HG03439 (cell line): Measurements from ENCODE around the gene TBC1D12.
A peak's percentile ranks its signal among the peaks of the same experiment; 100 is the strongest.
"Not testable (repeated sequence)": the region's sequence is repeated elsewhere in the genome, so short reads cannot be mapped to it uniquely, and the experiment has no call there.

Experiments
- ATAC-seq: cut with Tn5 transposase; IDR thresholded peaks from one replicate; pipeline ENCODE4 v1.9.1; 2021; ENCODE audit warnings: mild to moderate bottlenecking, moderate library complexity; ENCODE audit not compliant: unreplicated experiment

The TBC1D12 gene

GRCh38 chr10:94402204-94402842, at the start of gene TBC1D12:
TBC1D12 (plus strand) TSS chr10:94402541; CDS start chr10:94402614, 73 bp downstream.
- ATAC-seq = peak; percentile 73

DNA sequence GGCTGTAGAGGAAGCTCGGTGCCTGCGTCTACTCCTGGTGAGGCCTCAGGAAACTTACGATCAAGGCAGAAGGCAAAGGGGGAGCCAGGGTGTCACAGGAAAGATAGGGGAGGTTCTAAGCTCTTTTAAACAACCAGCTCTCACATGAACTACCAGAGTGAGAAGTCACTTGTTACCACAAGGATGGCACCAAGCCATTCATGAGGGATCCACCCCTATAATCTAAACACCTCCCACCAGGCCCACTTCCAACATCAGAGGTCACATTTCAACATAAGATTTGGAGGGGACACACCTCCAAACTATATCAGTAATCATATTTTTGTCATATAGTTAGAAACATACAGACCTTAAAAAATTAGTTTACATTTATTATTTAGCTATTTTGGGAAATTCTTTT, 49.0 kb upstream of the TBC1D12 start:
- ATAC-seq = no peak

GRCh38 chr10:94355841-94356240, 46.5 kb upstream of the TBC1D12 start:
- no peak for ATAC-seq

DNA sequence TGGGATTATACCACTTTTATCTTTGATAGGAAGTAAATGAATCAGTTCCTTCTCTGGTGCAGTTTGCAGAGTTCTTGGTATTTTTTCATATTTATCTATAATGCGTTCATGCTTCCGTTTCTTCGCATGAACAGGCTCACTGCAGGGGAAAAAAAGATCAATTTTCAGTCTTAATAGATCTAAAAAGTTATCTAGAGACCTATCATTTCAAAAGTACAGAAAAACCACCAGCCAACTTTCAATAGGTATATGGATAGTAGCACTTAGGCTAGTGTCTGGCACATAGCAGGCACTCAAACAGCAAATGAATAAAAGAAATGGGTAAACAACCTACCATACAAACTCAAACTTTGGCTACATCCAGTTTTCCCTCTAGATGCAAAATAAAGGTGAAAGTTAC, 45.1 kb upstream of the TBC1D12 start:
- ATAC-seq = no peak

- ATAC-seq = no peak
These were observed 43.9 kb upstream of the TBC1D12 start for GRCh38 chr10:94358480-94358879.

- no peak for ATAC-seq
These were observed 41.1 kb upstream of the TBC1D12 start for GRCh38 chr10:94361171-94361794.

DNA sequence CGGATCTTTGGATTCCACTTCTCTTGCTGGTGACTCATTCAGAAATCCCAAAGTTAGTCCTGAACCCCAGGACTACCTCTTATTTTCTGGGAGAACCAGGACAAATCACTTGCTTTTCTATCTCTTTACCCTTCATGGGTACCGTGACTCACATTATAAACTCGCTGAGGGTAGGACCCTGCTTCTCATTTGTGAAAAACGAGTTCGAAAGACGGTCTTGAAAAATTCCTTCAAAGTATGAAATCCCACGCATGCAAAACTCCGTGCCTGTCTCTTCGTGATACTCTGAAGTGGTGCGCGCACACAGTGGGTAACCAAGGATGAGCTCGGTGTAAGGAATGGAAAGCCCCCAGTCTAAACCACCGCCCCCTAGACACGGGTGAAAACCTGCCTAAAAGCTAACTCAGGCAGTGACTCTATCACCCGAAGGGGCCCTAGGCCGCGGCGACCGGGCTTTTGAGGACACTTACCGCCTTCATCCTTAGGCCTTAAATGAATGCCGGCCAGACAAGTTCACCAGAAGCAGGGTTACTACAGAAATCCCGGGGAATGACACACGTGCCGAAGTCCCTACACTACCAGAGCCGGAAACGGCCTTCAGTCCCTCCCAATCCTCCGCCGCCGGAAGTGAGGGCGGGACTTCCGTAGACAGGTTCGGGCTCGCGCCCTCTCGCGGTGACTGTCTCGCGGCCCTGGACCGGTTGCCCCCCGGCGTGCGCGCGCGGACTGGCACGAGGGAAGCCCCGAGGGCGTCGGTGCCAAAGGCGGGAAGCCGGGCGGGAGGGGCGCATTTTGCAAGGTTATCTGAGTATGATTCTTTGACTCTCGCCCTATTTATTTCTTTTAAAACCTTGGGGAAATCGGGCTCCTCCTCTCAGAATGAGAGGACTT, 39.7 kb upstream of the TBC1D12 start, which contains the start of gene NOC3L:
TSS of gene NOC3L (minus strand) at position 580 of the 891 bp plus-strand sequence. CDS start at position 479, 101 bp downstream.
- peak; percentile 98 for ATAC-seq

- peak; percentile 18 for ATAC-seq
These were observed 39.1 kb upstream of the TBC1D12 start for GRCh38 chr10:94363251-94363565.

DNA sequence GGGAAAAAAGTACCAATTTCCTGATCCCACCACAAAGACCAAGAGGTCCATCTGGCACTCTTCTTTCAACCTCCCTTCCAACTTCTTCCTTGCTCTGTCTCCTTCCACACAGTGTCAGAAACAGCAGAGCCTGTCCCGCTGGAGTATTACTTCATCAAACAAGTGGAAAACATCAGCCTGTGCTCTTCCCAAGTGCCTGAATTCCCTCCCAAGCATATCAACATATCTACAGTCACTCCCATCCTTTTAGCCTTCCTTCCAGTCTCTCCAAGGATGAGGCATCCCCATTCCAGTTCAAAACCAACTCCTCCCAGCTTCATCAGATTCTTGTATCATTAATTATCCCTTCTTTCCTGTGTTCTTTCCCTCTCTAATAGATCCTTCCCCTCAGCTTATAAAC, 37.9 kb upstream of the TBC1D12 start:
- no peak for ATAC-seq

DNA sequence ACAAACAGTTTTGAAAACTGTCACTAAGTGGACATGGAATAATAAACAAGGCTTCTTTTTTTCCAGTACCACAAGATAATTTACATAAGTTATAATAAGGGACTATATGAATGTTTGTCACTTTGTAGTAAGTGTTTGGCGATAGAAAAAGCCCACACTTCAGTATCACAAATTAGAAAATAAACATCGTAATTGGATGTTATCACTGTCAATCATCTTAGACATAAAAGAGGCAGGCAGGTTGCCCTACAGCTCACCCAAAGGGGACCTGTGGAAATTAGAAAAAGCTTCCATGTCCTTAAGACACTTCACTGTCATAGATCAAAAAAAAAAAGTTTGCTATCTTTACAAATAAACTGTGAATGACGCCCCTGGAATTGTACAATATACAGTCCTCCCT, 36.0 kb upstream of the TBC1D12 start:
- no peak for ATAC-seq

DNA sequence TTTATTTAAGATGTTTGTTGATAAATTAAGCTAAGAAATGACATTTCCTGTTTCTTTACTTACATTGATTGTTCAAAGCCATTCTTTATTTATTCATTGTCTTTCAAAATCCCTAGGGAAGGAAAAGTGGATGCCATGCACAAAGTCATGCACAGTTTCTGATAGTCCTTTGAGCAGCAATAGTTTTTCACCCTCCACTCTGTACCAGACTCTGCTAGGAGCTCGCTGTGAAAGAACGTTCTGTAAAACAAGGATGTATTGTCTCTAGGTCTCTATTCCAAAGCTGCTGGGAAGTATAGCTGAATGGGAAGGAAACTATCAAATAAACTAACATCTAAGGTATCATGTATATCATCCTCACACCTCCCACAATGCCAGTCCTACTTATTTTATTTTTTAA, 31.8 kb upstream of the TBC1D12 start:
- ATAC-seq = no peak

- no peak for ATAC-seq
These were observed 27.0 kb upstream of the TBC1D12 start for GRCh38 chr10:94375374-94375773.

DNA sequence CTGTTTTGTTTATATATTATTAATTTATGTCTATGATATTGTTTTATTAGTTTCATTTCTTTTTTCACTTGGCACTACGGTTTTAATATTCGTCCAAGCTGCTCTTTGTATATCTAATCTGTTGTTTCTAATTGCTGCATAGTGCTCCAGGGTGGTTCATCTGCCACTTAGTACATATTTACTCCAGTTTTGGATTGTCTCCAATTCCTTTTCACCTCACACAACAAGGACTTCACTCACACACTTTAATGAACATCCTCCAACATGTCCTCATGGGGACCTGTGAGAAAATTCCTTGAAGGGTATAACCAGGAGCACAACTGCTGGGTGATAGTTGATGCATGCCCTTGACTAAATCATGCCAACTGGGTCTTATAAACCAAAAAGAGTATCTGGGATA, 25.5 kb upstream of the TBC1D12 start:
- ATAC-seq = no peak

DNA sequence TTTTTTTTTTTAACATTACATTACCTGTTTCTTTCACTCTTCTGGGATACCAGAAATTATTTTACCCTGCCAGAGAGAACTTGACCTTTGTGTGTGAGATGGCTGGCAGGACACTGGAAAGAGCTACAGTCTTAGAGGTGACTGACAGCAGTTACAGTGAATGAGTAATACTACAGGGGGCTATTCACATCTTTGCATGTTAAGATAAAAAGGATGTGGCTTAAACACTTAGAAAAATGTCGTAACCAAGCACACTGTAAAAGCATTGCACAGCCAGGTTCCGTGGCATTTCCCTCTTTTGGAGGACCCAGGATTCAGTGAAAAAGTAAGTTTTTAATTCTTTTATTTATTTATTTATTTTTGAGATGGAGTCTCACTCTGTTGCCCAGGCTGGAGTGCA, 18.8 kb upstream of the TBC1D12 start:
- ATAC-seq = no peak

- not testable (repeated sequence) for ATAC-seq
These were observed 16.6 kb upstream of the TBC1D12 start for GRCh38 chr10:94385733-94386132.

- ATAC-seq = not testable (repeated sequence)
These were observed 10.2 kb upstream of the TBC1D12 start for GRCh38 chr10:94392117-94392516.

GRCh38 chr10:94397549-94398370, 4.6 kb upstream of the TBC1D12 start:
- ATAC-seq = no peak

- no peak for ATAC-seq
These were observed 3.6 kb upstream of the TBC1D12 start for GRCh38 chr10:94398762-94399161.

GRCh38 chr10:94402843-94403379, 570 bp downstream of the TBC1D12 start:
- peak; percentile 39 for ATAC-seq

- peak; percentile 53 for ATAC-seq
These were observed 1.3 kb downstream of the TBC1D12 start for GRCh38 chr10:94403380-94404213.
